ENCODE measurements around the gene CERS1. TPM values are rescaled to one million over a fixed set of nuclear protein-coding genes. Genes with fewer than 3 reads are reported as not detected.

Gene CERS1
- total and polyA plus RNA-seq, 2 donors (not counting 3 experiments of a cell fraction or from before 2014, with no cell fraction given), result 4.0 to 8.5 TPM

- CTCF ChIA-PET, result no interaction called here
These were observed 34.0 kb downstream of the CERS1 start for GRCh38 chr19:18861917-18862316.

GRCh38 chr19:18861235-18861634 is 34.7 kb downstream of the CERS1 start:
- Histone ChIP-seq H3K27me3 (ENCODE audit: control insufficient read depth in 2 of 2, insufficient read depth in 2 of 2, low read length in 2 of 2) (no peaks in the 10 kb centered on the region), H3K9me3 (replicated peaks; ENCODE audit: control insufficient read depth, insufficient read depth, low read length) (no peaks in the 10 kb centered on the region), H2AFZ (ENCODE audit: low read depth, low read length) (no peak overlapping the region), H3K36me3 (ENCODE audit: control insufficient read depth in 2 of 2, extremely low read depth in 1 of 2, insufficient read depth in 2 of 2, low read length in 2 of 2) (peaks cover 23 to 69% of the 10 kb centered on the region in 2 experiments), H4K20me1 (replicated peaks; ENCODE audit: control insufficient read depth, extremely low read depth, insufficient read depth, low read length) (no peaks in the 10 kb centered on the region), H3K4me3 (replicated peaks in 1 of 3; ENCODE audit: insufficient read depth in 1 of 3, low read depth in 1 of 3, low read length in 3 of 3) (no peak overlapping the region), H3K9ac (replicated peaks; ENCODE audit: extremely low read depth, insufficient read depth, low read length) (no peak overlapping the region), H3K9me1 (replicated peaks; ENCODE audit: control insufficient read depth, extremely low read depth, insufficient read depth, low read length) (no peaks in the 10 kb centered on the region), H3K79me2 (ENCODE audit: control insufficient read depth, insufficient read depth, low read length) (no peaks in the 10 kb centered on the region), H3K4me1 (ENCODE audit: control insufficient read depth, extremely low read depth, insufficient read depth, low read length) (peaks cover 11% of the 10 kb centered on the region), H3K27ac (ENCODE audit: insufficient read depth, low read depth, low read length) (no peak overlapping the region), H3K4me2 (ENCODE audit: insufficient read depth, low read length) (no peak overlapping the region)
- POLR2A ChIA-PET, result no interaction called here
- no TSS peak for BruUV-seq (replicated peaks)
- CTCF ChIA-PET, result no interaction called here
- intact Hi-C loops (cut with micrococcal nuclease), result loop anchor here (10.0 kb wide), 1 partner anchor 54 kb away; the partner anchor contains the start of genes COPE and DDX49
- TF ChIP-seq MAX (IDR thresholded peaks at IDR 0.05; ENCODE audit: insufficient read depth, insufficient read length) (no peak), JUN (IDR thresholded peaks at IDR 0.05; ENCODE audit: borderline replicate concordance, insufficient read depth, insufficient read length, low read depth) (no peak), POLR2AphosphoS5 (IDR thresholded peaks at IDR 0.05; ENCODE audit: insufficient read depth, low read depth, low read length) (no peak), POLR2A (IDR thresholded peaks at IDR 0.05; ENCODE audit: low read depth, low read length) (no peak), EZH2 (IDR thresholded peaks at IDR 0.05; ENCODE audit: borderline replicate concordance, low read depth, low read length, severe bottlenecking) (no peak)
- FAIRE-seq (no peak), DNase-seq (ENCODE audit: low read depth, low spot score) (no peak)
- dilution Hi-C loops (cut with MboI; ENCODE audit: extremely low pct_ligation_motif_present, low sequenced_read_pairs), result no loop called here

More at GRCh38 chr19:18861917-18862316, 34.0 kb downstream of the CERS1 start:
- POLR2A ChIA-PET, result no interaction called here
- Histone ChIP-seq H3K9me1 (replicated peaks; ENCODE audit: control insufficient read depth, extremely low read depth, insufficient read depth, low read length) (no peaks in the 10 kb centered on the region), H3K4me3 (replicated peaks in 1 of 3; ENCODE audit: insufficient read depth in 1 of 3, low read depth in 1 of 3, low read length in 3 of 3) (no peak overlapping the region), H3K9me3 (replicated peaks; ENCODE audit: control insufficient read depth, insufficient read depth, low read length) (no peaks in the 10 kb centered on the region), H3K79me2 (ENCODE audit: control insufficient read depth, insufficient read depth, low read length) (no peaks in the 10 kb centered on the region), H3K27me3 (ENCODE audit: control insufficient read depth in 2 of 2, insufficient read depth in 2 of 2, low read length in 2 of 2) (no peaks in the 10 kb centered on the region), H2AFZ (ENCODE audit: low read depth, low read length) (no peak overlapping the region), H3K9ac (replicated peaks; ENCODE audit: extremely low read depth, insufficient read depth, low read length) (no peak overlapping the region), H3K27ac (ENCODE audit: insufficient read depth, low read depth, low read length) (no peak overlapping the region), H3K36me3 (ENCODE audit: control insufficient read depth in 2 of 2, extremely low read depth in 1 of 2, insufficient read depth in 2 of 2, low read length in 2 of 2) (peaks cover 26 to 63% of the 10 kb centered on the region in 2 experiments), H3K4me1 (ENCODE audit: control insufficient read depth, extremely low read depth, insufficient read depth, low read length) (peaks cover 11% of the 10 kb centered on the region), H3K4me2 (ENCODE audit: insufficient read depth, low read length) (no peak overlapping the region), H4K20me1 (replicated peaks; ENCODE audit: control insufficient read depth, extremely low read depth, insufficient read depth, low read length) (no peaks in the 10 kb centered on the region)
- intact Hi-C loops (cut with micrococcal nuclease) (loop anchor here (10.0 kb wide), 1 partner anchor 53 kb away; the partner anchor contains the start of genes COPE and DDX49), dilution Hi-C loops (cut with MboI; ENCODE audit: extremely low pct_ligation_motif_present, low sequenced_read_pairs) (no loop called here)
- FAIRE-seq (no peak), DNase-seq (ENCODE audit: low read depth, low spot score) (no peak)
- BruUV-seq (replicated peaks), result no TSS peak
- TF ChIP-seq POLR2AphosphoS5 (IDR thresholded peaks at IDR 0.05; ENCODE audit: insufficient read depth, low read depth, low read length), result no peak
- TF ChIP-seq FOS (IDR thresholded peaks at IDR 0.05; ENCODE audit: borderline replicate concordance, insufficient read depth, low read length), result no peak
- TF ChIP-seq EZH2 (IDR thresholded peaks at IDR 0.05; ENCODE audit: borderline replicate concordance, low read depth, low read length, severe bottlenecking), result no peak
- no peak for TF ChIP-seq POLR2A (IDR thresholded peaks at IDR 0.05; ENCODE audit: low read depth, low read length)

All from endothelial cell of umbilical vein (primary cell).